ENCODE data around the gene FATE1.

GRCh38 chrX:151697522-151697921 is 18.3 kb upstream of the FATE1 start:
- TF ChIP-seq CTCF (conservative IDR thresholded peaks at IDR 0.05; ENCODE audit: low read depth, low read length) (no peak), EZH2 (IDR thresholded peaks at IDR 0.05; ENCODE audit: borderline replicate concordance, low read depth, low read length, poor library complexity, severe bottlenecking) (no peak)
